ENCODE data around the gene ABLIM1. TPM values are rescaled to one million over a fixed set of nuclear protein-coding genes. Genes with fewer than 3 reads are reported as not detected.

ABLIM1 gene
- total RNA-seq, 2 donors from 2014 or later, result 359 to 404 TPM

- no peak overlapping the region for H3K4me3 ChIP-seq
- peaks cover 44% of the 10 kb centered on the region for H3K36me3 ChIP-seq
- H3K9me3 ChIP-seq, result no peaks in the 10 kb centered on the region
- no peaks in the 10 kb centered on the region for H3K27me3 ChIP-seq
- TF ChIP-seq CTCF (IDR thresholded peaks at IDR 0.05), result no peak
- H3K27ac ChIP-seq, result peak overlapping the region in 1 of 2 donors; percentile 43
- peaks cover 0 to 56% of the 10 kb centered on the region in 2 donors for H3K4me1 ChIP-seq
- DNase-seq (ENCODE audit: low spot score), result no peak
Observed at GRCh38 chr10:114547056-114547455, 111.0 kb downstream of the ABLIM1 start.

GRCh38 chr10:114545819-114546218 is 112.3 kb downstream of the ABLIM1 start:
- Histone ChIP-seq H3K27me3 (no peaks in the 10 kb centered on the region), H3K36me3 (peaks cover 50% of the 10 kb centered on the region), H3K27ac (no peak overlapping the region), H3K4me1 (peaks cover 0 to 55% of the 10 kb centered on the region in 2 donors), H3K4me3 (no peak overlapping the region), H3K9me3 (no peaks in the 10 kb centered on the region)
- TF ChIP-seq CTCF (IDR thresholded peaks at IDR 0.05), result no peak
- no peak for DNase-seq (ENCODE audit: low spot score)

- H3K4me1 ChIP-seq, result peaks cover 0 to 62% of the 10 kb centered on the region in 2 donors
- no peak overlapping the region for H3K4me3 ChIP-seq
- no peaks in the 10 kb centered on the region for H3K27me3 ChIP-seq
- peak overlapping the region in 1 of 2 donors; percentile 6 for H3K27ac ChIP-seq
- H3K9me3 ChIP-seq, result no peaks in the 10 kb centered on the region
- no peak for DNase-seq (ENCODE audit: low spot score)
- no peak for TF ChIP-seq CTCF (IDR thresholded peaks at IDR 0.05)
- H3K36me3 ChIP-seq, result peaks cover 54% of the 10 kb centered on the region
Observed at GRCh38 chr10:114545071-114545470, 113.0 kb downstream of the ABLIM1 start.

- peaks cover 54% of the 10 kb centered on the region for H3K36me3 ChIP-seq
- no peak for DNase-seq (ENCODE audit: low spot score)
Observed at GRCh38 chr10:114544045-114544659, 113.9 kb downstream of the ABLIM1 start.

GRCh38 chr10:114543456-114543855 is 114.6 kb downstream of the ABLIM1 start:
- Histone ChIP-seq H3K9me3 (no peaks in the 10 kb centered on the region), H3K36me3 (peaks cover 54% of the 10 kb centered on the region), H3K4me3 (no peak overlapping the region), H3K4me1 (peaks cover 0 to 72% of the 10 kb centered on the region in 2 donors), H3K27ac (peak overlapping the region in 1 of 2 donors; percentile 82), H3K27me3 (no peaks in the 10 kb centered on the region)
- no peak for DNase-seq (ENCODE audit: low spot score)
- no peak for TF ChIP-seq CTCF (IDR thresholded peaks at IDR 0.05)

More at GRCh38 chr10:114544045-114544659, 113.9 kb downstream of the ABLIM1 start:
- Histone ChIP-seq H3K27me3 (no peaks in the 10 kb centered on the region), H3K4me3 (no peak overlapping the region), H3K4me1 (peaks cover 0 to 71% of the 10 kb centered on the region in 2 donors), H3K9me3 (no peaks in the 10 kb centered on the region), H3K27ac (peak overlapping the region in 1 of 2 donors; percentile 82)
- no peak for TF ChIP-seq CTCF (IDR thresholded peaks at IDR 0.05)

GRCh38 chr10:114542373-114542772 is 115.7 kb downstream of the ABLIM1 start:
- peaks cover 53% of the 10 kb centered on the region for H3K36me3 ChIP-seq

More at GRCh38 chr10:114542373-114542772, 115.7 kb downstream of the ABLIM1 start:
- Histone ChIP-seq H3K27ac (peak overlapping the region; percentile 81 to 82), H3K9me3 (no peaks in the 10 kb centered on the region), H3K27me3 (no peaks in the 10 kb centered on the region), H3K4me1 (peaks cover 0 to 72% of the 10 kb centered on the region in 2 donors), H3K4me3 (no peak overlapping the region)
- no peak for DNase-seq (ENCODE audit: low spot score)
- no peak for TF ChIP-seq CTCF (IDR thresholded peaks at IDR 0.05)
